Stimulated activated CD4-positive, alpha-beta T cell treated with anti-CD3 and anti-CD28 coated beads, Interleukin-12 subunit alpha, Interleukin-12 subunit beta, amount 100 ng/mL, for 24 hours (primary cell): ENCODE results near the gene SASH1.

Source experiments
- DNase-seq, 2 experiments: peaks; one replicate each; pipeline ENCODE4 v3.0.0-alpha.2; 2020; ENCODE audit warnings: low read depth in 2 of 2

SASH1 gene

DNA sequence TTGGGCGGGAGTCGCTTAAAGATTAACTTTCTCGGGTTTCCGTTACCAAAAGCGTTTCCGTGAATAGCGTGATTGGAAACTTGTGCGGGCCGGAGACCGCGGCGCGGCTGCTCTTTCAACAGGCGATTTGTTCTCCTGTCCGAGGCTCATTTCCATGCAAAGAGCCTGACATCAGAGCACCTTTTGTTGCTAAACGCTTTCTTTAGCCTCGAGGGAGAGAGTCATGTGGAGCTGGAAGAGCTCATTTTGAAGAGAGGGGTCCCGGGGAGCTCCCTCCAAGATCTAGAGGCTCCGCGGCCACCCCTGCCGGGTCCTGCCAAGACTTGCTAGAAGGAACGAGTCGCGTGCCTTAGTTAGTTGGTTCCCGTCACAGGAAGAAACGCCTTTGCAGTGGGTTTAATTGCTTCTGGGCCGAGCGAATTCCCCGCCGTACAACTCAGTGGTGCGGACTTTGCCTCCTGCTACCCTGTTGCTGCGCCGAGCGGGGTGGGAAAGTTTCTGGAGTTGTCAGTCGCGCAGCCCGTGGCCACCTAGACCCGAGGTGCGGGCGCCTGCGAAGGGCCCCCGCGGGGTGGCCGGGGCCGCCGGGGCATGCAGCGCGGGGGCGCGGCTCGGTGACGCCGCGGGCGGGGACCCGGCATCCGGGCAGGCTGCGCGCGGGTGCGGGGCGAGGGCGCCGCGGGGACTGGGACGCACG lies at the start of gene SASH1:
Gene SASH1, plus strand, starts transcription at position 489 of the 697 bp plus-strand sequence. CDS start 230 bp downstream, outside the sequence.
- DNase-seq, result peak in 1 of 2 experiments; percentile 3

DNA sequence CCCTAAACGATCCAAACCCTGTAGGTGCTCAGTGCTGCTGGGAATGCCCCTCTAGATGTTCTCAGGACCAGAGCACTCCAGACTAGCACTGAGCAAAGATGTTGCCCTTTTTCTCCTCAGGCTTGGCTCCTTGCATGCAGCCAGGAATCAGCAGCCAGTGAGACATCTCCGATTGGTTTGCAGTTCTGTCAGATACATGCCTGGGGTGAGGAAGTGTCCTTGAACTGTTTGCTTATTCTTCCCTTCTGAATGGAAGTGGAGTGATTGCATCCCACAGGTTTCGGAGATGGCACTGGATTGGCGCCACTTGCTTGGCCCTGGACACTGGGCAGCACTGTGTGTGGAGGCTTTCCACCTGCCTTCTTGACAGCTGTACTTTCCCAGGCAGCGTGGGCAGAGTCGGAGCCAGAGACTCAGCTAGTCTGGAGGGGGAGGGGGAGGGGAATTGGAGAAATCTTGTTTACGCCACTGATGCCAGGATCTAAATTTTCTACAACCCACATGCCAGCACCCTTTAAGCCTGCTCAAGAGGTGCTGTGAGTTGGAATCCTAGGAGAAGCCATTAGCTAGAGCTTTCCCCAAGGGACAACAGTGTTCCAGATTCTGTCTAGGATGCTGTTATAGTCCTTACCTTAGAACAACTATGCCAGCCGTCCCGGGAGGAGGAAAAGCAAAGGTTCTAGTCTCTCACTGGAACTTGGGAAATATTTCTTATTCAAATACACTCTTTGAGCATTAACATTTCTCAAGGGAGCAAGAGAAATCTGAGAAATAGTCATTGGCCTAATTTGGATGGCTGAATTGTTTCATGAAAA lies 49.2 kb upstream of the SASH1 start:
- no peak for DNase-seq

- DNase-seq, result no peak
Observed at GRCh38 chr6:148294059-148294458, 48.6 kb upstream of the SASH1 start.

- DNase-seq, result no peak
Observed at GRCh38 chr6:148295261-148295887, 47.3 kb upstream of the SASH1 start.

DNA sequence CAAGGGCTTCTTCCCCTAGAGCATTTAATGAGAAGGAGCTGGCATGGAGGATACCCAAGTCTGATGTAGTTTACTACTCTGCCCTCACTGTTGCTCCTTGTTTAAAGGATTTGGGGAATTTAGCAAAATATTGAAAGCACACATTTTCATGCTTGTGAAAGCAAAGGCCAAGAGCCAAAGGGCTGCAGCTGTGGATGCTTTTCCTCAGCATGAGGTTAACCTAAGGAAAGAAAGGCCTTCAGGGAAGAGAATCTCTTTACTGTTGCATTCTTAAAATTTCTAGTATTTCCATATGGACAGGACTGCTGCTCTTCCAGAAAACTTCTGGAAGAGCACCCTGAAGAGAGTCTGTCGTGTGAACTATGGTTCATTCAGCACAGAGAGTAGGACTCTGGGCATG lies 45.9 kb upstream of the SASH1 start:
- no peak for DNase-seq

GRCh38 chr6:148298683-148299082 lies 44.0 kb upstream of the SASH1 start:
- no peak for DNase-seq

- no peak for DNase-seq
Observed at GRCh38 chr6:148303616-148304015, 39.0 kb upstream of the SASH1 start.

DNA sequence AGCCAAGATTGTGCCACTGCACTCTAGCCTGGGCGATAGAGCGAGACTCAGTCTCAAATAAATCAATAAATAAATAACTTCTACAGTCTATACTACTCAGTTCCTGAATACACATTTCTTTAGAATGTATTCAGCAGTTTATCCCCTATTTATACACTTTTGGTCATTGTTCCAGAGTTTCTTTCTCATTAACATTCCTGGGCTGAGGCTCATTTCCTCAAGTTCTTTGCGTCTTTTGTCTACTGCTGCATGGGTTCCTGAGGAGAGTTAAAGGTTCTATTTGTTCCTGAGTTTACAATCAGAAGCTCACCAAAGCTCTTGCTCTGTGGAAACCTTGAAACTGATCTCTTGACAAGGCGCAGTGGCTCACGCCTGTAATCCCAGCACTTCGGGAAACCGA lies 37.7 kb upstream of the SASH1 start:
- DNase-seq, result no peak

- no peak for DNase-seq
Observed at GRCh38 chr6:148306286-148306685, 36.4 kb upstream of the SASH1 start.

DNA sequence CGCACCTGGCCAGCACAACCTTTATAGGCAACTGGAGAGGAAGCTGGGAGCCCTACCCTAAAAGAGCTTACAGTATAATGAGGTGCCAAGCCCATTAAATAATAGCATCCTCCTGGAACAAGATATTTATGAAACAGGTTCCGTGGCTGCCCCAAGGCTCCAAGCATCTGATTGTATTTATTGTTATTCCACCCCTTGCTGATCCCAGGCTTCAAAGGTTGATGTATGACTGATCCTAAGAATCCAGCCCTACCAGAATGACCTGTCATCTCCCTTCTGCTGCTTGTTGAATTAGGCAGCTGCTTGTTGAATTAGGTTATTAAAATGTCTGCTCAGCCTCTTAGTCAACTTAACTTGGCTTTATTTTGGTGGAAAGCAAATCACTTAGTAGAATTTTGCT lies 35.2 kb upstream of the SASH1 start:
- DNase-seq, result no peak

DNA sequence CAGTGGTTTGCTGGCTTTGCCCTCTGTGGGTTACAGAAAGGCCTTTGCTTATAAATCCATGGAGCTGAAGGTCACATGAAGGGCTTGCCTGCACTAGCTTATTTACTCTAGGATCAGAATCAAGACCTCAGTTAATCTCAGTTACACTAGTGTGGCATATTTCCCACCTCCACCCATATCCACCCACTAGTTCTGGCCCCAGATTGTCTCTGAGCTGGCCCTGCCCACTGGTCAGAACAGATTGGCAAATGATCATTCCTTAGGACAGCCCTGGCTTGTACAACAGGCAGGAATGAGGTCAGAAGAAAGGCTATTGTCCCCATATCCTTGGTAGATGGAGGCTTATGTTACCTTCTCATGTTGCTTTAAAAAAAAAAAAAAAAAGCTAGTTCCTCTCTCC lies 33.3 kb upstream of the SASH1 start:
- no peak for DNase-seq

- no peak for DNase-seq
Observed at GRCh38 chr6:148311966-148312669, 30.5 kb upstream of the SASH1 start.

DNA sequence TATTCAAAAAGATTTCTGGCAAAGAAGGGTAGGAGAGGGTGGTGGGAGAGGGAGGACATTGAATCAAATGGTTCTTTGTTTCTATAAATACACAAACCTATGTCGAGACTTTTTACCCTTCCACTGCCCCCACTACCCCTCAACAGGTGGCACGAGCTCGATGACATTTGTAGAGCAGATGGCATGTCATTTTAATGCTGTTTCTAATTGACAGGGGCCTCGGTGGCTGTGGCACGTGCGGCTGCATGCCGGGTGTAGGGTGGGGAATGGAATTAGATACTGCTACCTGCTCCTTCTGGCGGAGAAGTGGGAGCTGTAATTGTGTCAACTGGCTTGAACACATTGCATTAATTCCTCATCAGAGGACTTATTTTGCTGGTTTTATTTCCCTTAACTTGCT lies 29.1 kb upstream of the SASH1 start:
- no peak for DNase-seq

DNA sequence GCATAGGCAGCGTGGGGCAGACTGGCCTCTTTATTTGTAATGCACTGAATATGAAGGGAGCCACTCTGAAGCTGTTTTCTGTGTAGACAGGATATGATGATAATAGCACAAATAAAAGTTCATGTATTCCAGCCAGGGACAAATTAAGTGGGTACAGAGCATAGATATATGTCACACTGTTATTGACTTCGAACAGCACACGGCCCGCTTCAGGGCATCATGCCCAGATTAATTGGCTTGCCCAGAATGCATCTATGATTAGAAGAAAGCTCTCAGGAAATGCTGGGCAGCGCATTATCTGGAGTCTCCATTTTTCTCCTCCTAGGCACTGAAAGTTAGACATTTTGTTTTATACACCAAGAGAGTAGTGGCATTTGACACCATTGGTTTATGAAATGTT lies 26.3 kb upstream of the SASH1 start:
- DNase-seq, result no peak

- no peak for DNase-seq
Observed at GRCh38 chr6:148317051-148317450, 25.6 kb upstream of the SASH1 start.

GRCh38 chr6:148317739-148318138 lies 24.9 kb upstream of the SASH1 start:
- DNase-seq, result no peak

DNA sequence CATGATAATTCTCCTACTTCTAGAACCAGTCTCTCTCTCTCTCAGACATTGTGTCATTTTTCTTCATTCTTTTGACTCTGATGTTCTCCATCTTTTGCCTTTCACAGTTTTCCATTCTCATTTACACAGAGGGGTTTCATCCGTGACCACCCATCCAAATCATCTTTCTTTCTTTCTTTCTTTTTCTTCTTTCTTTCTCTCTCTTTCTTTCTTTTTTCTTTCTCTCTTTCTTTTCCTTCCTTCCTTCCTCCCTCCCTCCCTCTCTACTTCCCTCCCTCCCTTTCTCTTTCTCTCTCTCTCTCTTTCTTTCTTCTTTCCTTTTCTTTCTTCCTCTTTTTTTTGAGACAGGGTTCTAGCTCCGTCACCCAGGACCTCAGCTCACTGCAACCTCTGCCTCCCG lies 19.9 kb upstream of the SASH1 start:
- no peak for DNase-seq

GRCh38 chr6:148323344-148323743 lies 19.3 kb upstream of the SASH1 start:
- DNase-seq, result no peak

GRCh38 chr6:148324297-148324985 lies 18.2 kb upstream of the SASH1 start:
- DNase-seq, result no peak

GRCh38 chr6:148325316-148326068 lies 17.1 kb upstream of the SASH1 start:
- no peak for DNase-seq
